Dendritic cell treated with granulocyte-macrophage colony-stimulating factor and Interleukin-4, amounts not matched to agents 40 ng/mL and 50 ng/mL, for 4 days (primary cell): ENCODE data around the gene AGXT.

ENCODE experiments used
- H3K27ac Mint-ChIP-seq: one replicate; pipeline ENCODE4 v1.8.0; 2022; ENCODE audit warnings: mild to moderate bottlenecking, mixed read lengths
- H3K27me3 Mint-ChIP-seq: one replicate; pipeline ENCODE4 v1.8.0; 2022; ENCODE audit warnings: mild to moderate bottlenecking, mixed read lengths
- H3K36me3 Mint-ChIP-seq: one replicate; pipeline ENCODE4 v1.8.0; 2022; ENCODE audit warnings: low read depth, mixed read lengths
- H3K4me1 Mint-ChIP-seq: one replicate; pipeline ENCODE4 v1.8.0; 2022; ENCODE audit warnings: low read depth, mixed read lengths
- H3K4me3 Mint-ChIP-seq: one replicate; pipeline ENCODE4 v1.8.0; 2022; ENCODE audit warnings: mild to moderate bottlenecking, moderate library complexity, mixed read lengths
- H3K9me3 Mint-ChIP-seq: one replicate; pipeline ENCODE4 v1.8.0; 2022; ENCODE audit warnings: mixed read lengths
- intact Hi-C: fragments of 100-400 bp; cut with micrococcal nuclease; formaldehyde crosslinking; loops from one replicate; pipeline ENCODE4 v1.15.0; 2022

The AGXT gene

GRCh38 chr2:240912878-240913809 lies 44.5 kb downstream of the AGXT start:
- no peaks in the 10 kb centered on the region for H3K9me3 Mint-ChIP-seq
- H3K4me3 Mint-ChIP-seq = no peak overlapping the region
- H3K27ac Mint-ChIP-seq = no peak overlapping the region
- peaks cover 52% of the 10 kb centered on the region for H3K27me3 Mint-ChIP-seq
- no peaks in the 10 kb centered on the region for H3K36me3 Mint-ChIP-seq
- no peaks in the 10 kb centered on the region for H3K4me1 Mint-ChIP-seq
- intact Hi-C loops = loop anchor here (5.0 kb wide), 1 partner anchor 74 kb away; no protein-coding TSS in a partner anchor

DNA sequence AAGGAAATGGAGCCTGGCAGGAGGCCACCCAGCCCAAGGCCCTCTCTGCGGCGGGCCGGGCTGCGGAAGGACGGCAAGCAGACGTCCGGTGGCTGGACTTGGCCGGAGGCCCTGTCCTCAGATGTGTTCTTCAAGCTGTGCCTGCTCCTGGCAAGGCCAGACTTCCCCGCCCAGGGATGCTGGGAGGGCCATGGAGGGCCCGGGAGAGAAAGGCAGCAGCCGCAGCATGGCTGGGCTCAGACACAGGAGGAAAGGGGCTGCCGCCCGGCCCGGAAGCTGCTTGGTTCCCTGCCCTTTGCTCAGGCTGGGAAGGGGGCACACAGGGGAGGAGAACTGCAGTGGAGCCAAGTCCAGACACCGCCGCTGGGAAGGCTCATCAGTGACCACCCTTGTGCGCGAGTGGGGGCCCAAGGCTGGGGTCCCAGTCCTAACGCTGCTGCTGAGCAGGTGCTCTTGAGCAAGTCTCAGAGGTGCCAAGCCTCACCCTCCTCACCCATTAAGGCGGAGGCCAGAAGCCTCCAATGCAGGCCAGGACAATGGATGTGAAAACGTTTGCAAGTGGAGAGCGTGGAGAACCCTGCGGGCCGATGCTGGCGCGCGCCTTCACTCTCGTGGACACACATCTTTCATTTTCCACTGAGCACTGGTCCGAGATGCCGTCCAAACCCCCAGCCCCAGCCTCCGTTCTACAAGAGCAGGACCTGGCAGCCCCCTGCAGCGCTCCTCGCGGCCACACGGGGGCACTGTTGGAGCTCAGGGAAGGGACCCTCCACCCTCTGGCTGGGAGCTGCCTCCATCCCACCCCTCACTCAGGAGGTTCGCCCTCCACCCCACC lies 45.4 kb downstream of the AGXT start:
- intact Hi-C loops = loop anchor here (5.0 kb wide), 1 partner anchor 73 kb away; no protein-coding TSS in a partner anchor
- Mint-ChIP-seq H3K27me3 (peaks cover 55% of the 10 kb centered on the region), H3K27ac (no peak overlapping the region)

DNA sequence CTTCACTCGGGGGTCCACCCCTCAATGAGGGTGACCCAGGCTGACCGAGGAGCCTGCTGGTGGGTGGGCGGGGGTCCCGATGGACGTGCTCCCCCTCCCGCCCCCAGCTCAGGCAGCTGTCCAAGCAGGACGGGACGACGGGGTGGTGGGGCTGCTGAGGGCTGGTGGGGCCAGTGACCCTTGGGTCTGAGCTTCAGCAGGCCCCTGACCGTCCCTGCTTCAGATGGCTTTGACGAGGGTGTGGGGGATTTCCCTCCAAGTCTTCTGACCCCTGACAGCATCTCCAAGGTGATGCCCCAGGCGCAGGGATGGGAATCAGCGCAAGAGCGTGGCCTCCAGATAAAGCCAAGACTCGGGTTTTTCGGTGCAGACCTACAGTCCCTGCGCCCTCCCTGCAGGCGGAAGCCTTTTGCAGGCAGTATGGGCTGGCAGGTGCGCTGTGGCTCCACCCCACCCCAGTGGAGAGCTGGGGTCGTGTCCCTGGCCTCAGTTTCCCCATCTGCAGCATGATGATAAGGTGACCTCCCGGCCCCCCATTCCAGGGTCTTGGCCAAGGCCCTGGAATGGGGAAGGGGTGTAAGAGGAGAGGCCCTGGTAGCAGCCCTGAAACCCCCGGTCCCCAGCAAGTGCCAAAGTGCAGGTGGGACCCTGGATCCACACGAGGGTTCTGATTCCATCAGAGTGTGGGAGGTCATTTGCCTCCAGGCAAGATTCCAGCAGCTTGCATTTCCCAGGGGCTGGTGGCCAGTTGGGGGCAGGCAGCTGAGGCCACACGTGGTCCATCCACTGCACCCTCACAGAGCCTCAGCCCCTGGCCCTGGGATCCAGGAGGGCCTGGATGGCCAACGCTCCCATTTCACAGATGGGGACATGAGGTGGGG lies 46.3 kb downstream of the AGXT start:
- no peak overlapping the region for H3K27ac Mint-ChIP-seq
- no peaks in the 10 kb centered on the region for H3K9me3 Mint-ChIP-seq
- peaks cover 55% of the 10 kb centered on the region for H3K27me3 Mint-ChIP-seq
- no peaks in the 10 kb centered on the region for H3K36me3 Mint-ChIP-seq
- intact Hi-C loops = loop anchor here (5.0 kb wide), 1 partner anchor 72 kb away; no protein-coding TSS in a partner anchor
- no peaks in the 10 kb centered on the region for H3K4me1 Mint-ChIP-seq
- no peak overlapping the region for H3K4me3 Mint-ChIP-seq

More for the DNA sequence above, 45.4 kb downstream of the AGXT start:
- Mint-ChIP-seq H3K4me1 (no peaks in the 10 kb centered on the region), H3K9me3 (no peaks in the 10 kb centered on the region), H3K4me3 (no peak overlapping the region), H3K36me3 (no peaks in the 10 kb centered on the region)

GRCh38 chr2:240915526-240916341 lies 47.1 kb downstream of the AGXT start:
- Mint-ChIP-seq H3K27me3 (peaks cover 53% of the 10 kb centered on the region), H3K36me3 (no peaks in the 10 kb centered on the region), H3K9me3 (no peaks in the 10 kb centered on the region), H3K27ac (no peak overlapping the region), H3K4me3 (no peak overlapping the region), H3K4me1 (no peaks in the 10 kb centered on the region)
- intact Hi-C loops = no loop called here

DNA sequence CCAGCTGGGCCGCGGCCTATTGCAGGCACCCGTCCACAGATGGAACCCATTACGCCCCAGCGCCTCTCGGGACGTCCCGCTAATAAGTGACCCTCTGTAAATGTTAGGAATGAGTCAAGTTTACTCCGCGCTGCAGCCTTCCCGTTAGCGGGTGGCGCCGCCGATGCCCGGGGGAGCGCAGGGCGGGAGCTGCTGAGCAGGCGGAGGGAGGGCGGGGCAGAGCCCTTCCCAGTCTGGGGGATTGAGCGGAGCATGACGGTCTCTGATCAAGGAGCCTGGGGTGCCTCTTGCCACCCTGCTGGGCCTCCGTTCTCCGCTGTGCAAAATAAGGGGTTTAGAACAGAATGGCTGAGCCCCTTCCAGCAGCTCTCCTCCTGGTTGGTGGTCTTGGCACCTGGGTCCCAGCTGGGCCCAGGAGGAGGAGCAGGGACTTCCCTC lies 48.0 kb downstream of the AGXT start:
- Mint-ChIP-seq H3K27me3 (peaks cover 50% of the 10 kb centered on the region), H3K27ac (no peak overlapping the region), H3K36me3 (no peaks in the 10 kb centered on the region), H3K4me3 (no peak overlapping the region), H3K9me3 (no peaks in the 10 kb centered on the region), H3K4me1 (no peaks in the 10 kb centered on the region)
- intact Hi-C loops = no loop called here

- Mint-ChIP-seq H3K4me1 (no peaks in the 10 kb centered on the region), H3K9me3 (no peaks in the 10 kb centered on the region), H3K27me3 (peaks cover 45% of the 10 kb centered on the region), H3K36me3 (no peaks in the 10 kb centered on the region), H3K4me3 (no peak overlapping the region), H3K27ac (no peak overlapping the region)
- intact Hi-C loops = no loop called here
Measured at GRCh38 chr2:240917009-240917683, 48.5 kb downstream of the AGXT start.

DNA sequence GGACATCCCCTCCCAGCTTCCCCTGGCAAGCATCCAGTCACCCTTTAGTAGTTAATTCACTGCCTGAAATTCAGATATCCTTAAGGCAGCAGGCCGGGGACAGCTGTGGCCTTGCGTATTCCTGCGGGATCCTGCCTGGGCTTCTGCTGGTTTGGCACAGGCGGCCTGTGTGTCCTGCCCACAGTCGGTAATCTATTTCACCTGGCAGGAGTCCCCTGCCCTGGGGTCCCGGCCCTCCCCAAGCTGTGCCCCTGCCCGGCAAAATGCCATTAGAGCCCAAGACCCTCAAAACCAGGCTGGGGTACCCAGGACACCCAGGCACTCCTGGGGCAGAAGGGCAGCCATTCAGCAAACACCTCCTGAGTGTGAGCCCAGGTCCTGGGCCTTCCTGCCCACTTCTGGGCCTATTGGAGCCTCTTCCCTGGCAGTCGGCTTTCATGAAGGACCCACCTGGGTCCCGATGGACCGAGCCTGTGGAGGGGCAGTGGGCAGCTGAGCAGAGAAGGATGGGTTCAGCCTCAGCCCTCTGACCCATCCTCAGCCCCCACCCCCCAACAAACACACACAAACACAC lies 49.1 kb downstream of the AGXT start:
- Mint-ChIP-seq H3K4me1 (no peaks in the 10 kb centered on the region), H3K27me3 (peaks cover 46% of the 10 kb centered on the region), H3K9me3 (no peaks in the 10 kb centered on the region)

GRCh38 chr2:240918258-240919091 lies 49.9 kb downstream of the AGXT start:
- no peak overlapping the region for H3K4me3 Mint-ChIP-seq
- intact Hi-C loops = no loop called here
- H3K4me1 Mint-ChIP-seq = no peaks in the 10 kb centered on the region
- peaks cover 42% of the 10 kb centered on the region for H3K27me3 Mint-ChIP-seq
- no peaks in the 10 kb centered on the region for H3K36me3 Mint-ChIP-seq
- no peaks in the 10 kb centered on the region for H3K9me3 Mint-ChIP-seq
- H3K27ac Mint-ChIP-seq = no peak overlapping the region

More for the DNA sequence above, 49.1 kb downstream of the AGXT start:
- Mint-ChIP-seq H3K27ac (no peak overlapping the region), H3K36me3 (no peaks in the 10 kb centered on the region), H3K4me3 (no peak overlapping the region)
- intact Hi-C loops = no loop called here

DNA sequence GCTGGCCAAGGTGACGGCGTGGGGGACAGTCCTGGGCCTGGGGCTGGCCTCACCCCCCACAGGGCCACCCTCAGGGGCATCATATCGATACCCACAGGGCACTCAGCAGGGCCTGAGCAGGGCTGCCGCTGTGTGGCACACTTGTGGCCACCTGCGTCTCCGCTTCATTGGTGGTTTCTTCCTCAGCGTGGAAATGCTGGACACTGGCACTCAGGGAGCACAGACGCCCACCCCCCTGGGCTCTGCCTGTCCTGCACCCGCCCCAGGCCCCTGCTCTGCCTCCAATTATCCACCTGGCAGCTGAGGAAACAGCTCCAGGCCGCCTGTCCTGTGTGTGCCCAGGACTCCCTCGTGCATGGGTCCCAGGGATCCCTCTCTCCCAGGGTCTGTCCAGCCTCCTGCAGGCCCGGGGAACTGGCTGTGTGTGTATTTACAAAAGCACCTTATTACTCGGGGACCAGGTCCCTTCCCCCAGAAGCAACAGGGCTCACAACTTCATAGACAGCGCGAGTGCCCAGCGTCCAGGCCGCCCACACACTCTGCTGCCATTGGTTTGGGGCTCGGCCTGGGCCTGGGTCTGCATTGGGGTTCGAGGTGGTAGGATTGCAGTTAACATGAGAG lies 50.6 kb downstream of the AGXT start:
- intact Hi-C loops = no loop called here
- H3K36me3 Mint-ChIP-seq = no peaks in the 10 kb centered on the region

GRCh38 chr2:240919786-240920782 lies 51.5 kb downstream of the AGXT start:
- H3K4me1 Mint-ChIP-seq = no peaks in the 10 kb centered on the region
- H3K27ac Mint-ChIP-seq = no peak overlapping the region
- H3K4me3 Mint-ChIP-seq = no peak overlapping the region
- no peaks in the 10 kb centered on the region for H3K36me3 Mint-ChIP-seq
- peaks cover 28% of the 10 kb centered on the region for H3K27me3 Mint-ChIP-seq
- intact Hi-C loops = no loop called here
- no peaks in the 10 kb centered on the region for H3K9me3 Mint-ChIP-seq

More for the DNA sequence above, 50.6 kb downstream of the AGXT start:
- Mint-ChIP-seq H3K27ac (no peak overlapping the region), H3K27me3 (peaks cover 36% of the 10 kb centered on the region), H3K4me1 (no peaks in the 10 kb centered on the region), H3K9me3 (no peaks in the 10 kb centered on the region), H3K4me3 (no peak overlapping the region)
